Measurements from ENCODE around the gene ADAP1.

GRCh38 chr7:940599-941408 is 13.7 kb downstream of the ADAP1 start:
- TF ChIP-seq CTCF (IDR thresholded peaks at IDR 0.05), result no peak
- no peak for TF ChIP-seq REST (IDR thresholded peaks at IDR 0.05; ENCODE audit: insufficient read depth in 1 of 2, low read depth in 2 of 2, low read length in 1 of 2)
- TF ChIP-seq TCF7L2 (IDR thresholded peaks at IDR 0.05; ENCODE audit: low read depth, low read length), result no peak
- no peak for TF ChIP-seq POLR2AphosphoS5 (IDR thresholded peaks at IDR 0.05; ENCODE audit: low read depth, low read length)
- no peak for TF ChIP-seq SIN3A (IDR thresholded peaks at IDR 0.05; ENCODE audit: borderline replicate concordance, insufficient read depth, low read depth, low read length)
